GM21576 (cell line): ENCODE results near the gene PPL.
"Not testable (repeated sequence)": the region's sequence is repeated elsewhere in the genome, so short reads cannot be mapped to it uniquely, and the experiment has no call there.

ENCODE experiments used
- ATAC-seq: cut with Tn5 transposase; IDR thresholded peaks from one replicate; pipeline ENCODE4 v1.9.1; 2021; ENCODE audit warnings: mild to moderate bottlenecking, moderate library complexity; ENCODE audit not compliant: unreplicated experiment

PPL gene

GRCh38 chr16:4936991-4937781 lies at the start of gene PPL:
TSS of gene PPL (minus strand) at chr16:4937148. CDS start at chr16:4937045, 103 bp downstream.
- no peak for ATAC-seq

GRCh38 chr16:4984174-4984990 lies 47.4 kb upstream of the PPL start:
- ATAC-seq: no peak

- ATAC-seq: no peak
Observed at GRCh38 chr16:4982056-4982867, 45.3 kb upstream of the PPL start.

GRCh38 chr16:4981473-4981872 lies 44.5 kb upstream of the PPL start:
- no peak for ATAC-seq

GRCh38 chr16:4980691-4981090 lies 43.7 kb upstream of the PPL start:
- ATAC-seq: no peak

GRCh38 chr16:4979736-4980660 lies 43.0 kb upstream of the PPL start:
- ATAC-seq: no peak

GRCh38 chr16:4979164-4979563 lies 42.2 kb upstream of the PPL start:
- no peak for ATAC-seq

GRCh38 chr16:4976611-4977145 lies 39.7 kb upstream of the PPL start:
- no peak for ATAC-seq

- ATAC-seq: peak; percentile 91
Observed at GRCh38 chr16:4976079-4976478, 39.1 kb upstream of the PPL start.

- ATAC-seq: no peak
Observed at GRCh38 chr16:4972938-4973587, 36.1 kb upstream of the PPL start.

- ATAC-seq: no peak
Observed at GRCh38 chr16:4970010-4970409, 33.1 kb upstream of the PPL start.

- ATAC-seq: no peak
Observed at GRCh38 chr16:4968879-4969483, 32.0 kb upstream of the PPL start.

- ATAC-seq: not testable (repeated sequence)
Observed at GRCh38 chr16:4968278-4968677, 31.3 kb upstream of the PPL start.

- no peak for ATAC-seq
Observed at GRCh38 chr16:4966736-4967453, 29.9 kb upstream of the PPL start.

- not testable (repeated sequence) for ATAC-seq
Observed at GRCh38 chr16:4963527-4963926, 26.6 kb upstream of the PPL start.

- ATAC-seq: no peak
Observed at GRCh38 chr16:4962716-4963115, 25.8 kb upstream of the PPL start.

GRCh38 chr16:4960579-4960978 lies 23.6 kb upstream of the PPL start:
- no peak for ATAC-seq
